Measurements from ENCODE around the gene LGI4.

LGI4 gene

GRCh38 chr19:35128398-35129057, 6.3 kb downstream of the LGI4 start:
- DNase-seq: no peak
- no peak for TF ChIP-seq GATA1 (IDR thresholded peaks at IDR 0.05; ENCODE audit: low read depth, low read length)
- TF ChIP-seq POLR2A (IDR thresholded peaks at IDR 0.05; ENCODE audit: low read length): no peak

DNA sequence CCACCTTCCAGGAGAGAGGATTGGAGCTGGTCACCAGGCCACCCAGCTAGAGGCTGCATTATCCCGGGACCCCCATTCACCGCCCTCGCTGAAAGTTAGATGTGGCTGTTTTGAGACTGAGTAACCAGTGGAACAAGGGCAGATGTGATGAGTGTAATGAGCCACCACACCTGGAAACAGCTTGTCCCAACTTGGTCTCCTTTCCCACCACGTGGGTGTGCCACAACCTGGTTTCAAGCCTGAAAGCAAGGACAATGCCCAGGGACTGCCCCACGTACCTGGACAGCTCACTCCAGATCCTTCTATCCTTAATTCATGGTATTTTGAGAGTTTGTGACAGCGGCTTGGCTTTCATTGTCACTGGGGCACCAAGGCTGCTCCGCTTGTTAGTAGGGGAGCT, 7.0 kb downstream of the LGI4 start:
- no peak for DNase-seq
- TF ChIP-seq POLR2A (IDR thresholded peaks at IDR 0.05; ENCODE audit: low read length): no peak
- no peak for TF ChIP-seq GATA1 (IDR thresholded peaks at IDR 0.05; ENCODE audit: low read depth, low read length)

DNA sequence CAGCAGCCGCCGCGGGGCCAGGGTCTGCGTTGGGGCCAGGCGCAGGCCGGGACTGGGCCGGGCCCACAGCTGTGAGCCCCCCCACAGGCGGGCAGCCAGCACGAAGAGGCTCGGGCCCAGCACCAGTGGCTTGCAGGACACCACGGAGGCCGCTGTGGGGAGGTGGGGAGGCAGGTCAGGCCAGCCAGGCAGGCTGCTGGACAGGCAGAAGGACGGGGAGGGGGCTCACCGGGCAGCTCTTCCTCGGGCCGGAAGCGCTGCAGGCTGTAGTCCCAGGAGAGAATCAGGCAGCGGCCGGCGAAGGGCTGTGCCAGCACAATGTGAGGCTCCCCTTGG, 8.3 kb downstream of the LGI4 start:
- no peak for DNase-seq
- TF ChIP-seq GATA1 (IDR thresholded peaks at IDR 0.05; ENCODE audit: low read depth, low read length) (no peak), POLR2A (IDR thresholded peaks at IDR 0.05; ENCODE audit: low read length) (no peak)

DNA sequence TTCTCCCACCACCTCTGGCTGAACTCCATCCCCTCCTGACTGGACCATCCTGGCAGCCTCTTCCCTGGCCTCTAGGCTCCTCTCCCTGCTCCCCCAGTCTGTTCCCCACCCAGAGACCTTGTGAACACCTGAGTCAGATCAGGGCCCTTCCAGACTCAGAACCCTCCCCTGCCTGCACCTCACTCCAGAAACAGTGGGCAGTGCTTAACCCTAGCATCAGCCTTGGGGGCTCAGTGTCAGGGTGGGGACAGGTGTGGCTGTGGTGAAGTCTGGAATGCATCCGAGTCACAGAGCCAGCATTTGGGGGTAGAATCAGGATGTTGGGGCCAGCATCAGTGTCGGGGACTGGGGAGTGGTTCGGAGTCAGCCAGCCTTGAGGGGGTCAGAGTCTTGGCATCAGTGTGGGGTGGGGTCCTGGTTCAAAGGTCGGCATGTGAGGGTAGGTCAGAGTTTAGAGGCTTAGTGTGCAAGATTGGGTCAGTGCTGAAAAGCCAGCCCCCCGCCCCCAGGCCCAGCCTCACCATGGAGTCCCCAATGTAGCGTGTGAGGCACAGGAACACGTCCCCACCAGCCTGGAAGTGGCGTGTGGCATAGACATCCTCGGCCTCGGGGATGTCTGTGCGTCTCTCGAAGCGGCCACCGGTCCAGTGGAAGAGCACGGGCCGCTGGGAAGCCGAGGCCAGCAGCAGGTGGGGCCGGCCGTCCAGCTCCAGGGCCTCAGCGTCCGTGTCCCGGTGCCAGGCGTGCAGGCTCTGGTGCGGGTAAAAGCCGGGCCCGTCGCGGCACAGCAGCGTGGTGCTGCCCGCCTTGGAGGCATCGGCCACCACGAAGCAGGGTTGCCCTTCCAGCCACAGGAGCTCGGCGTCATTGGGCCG, 8.9 kb downstream of the LGI4 start:
- TF ChIP-seq GATA1 (IDR thresholded peaks at IDR 0.05; ENCODE audit: low read depth, low read length) (no peak), POLR2A (IDR thresholded peaks at IDR 0.05; ENCODE audit: low read length) (no peak)
- DNase-seq: no peak

DNA sequence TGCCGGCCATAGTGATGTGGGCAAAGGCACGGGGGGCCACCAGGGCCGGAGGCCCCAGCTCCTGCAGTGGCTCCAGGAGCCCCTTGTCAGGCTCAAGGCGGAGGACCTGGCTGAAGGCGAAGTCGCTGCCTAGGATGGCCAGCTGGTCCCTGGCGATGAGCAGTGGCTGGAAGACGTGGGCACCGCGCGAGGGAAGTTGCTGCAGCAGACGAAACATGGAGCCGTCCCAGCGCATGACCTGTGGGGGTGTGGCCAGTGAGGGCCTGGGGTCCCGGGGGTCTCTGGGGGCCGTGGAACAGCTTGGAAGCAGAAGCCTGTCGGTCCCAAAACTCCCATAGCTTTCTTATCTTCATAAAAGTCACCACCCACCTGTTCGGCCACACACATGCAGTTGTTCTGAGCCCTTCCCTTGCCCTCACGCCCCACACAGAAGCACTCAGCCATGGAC, 9.6 kb downstream of the LGI4 start:
- DNase-seq: no peak
- TF ChIP-seq GATA1 (IDR thresholded peaks at IDR 0.05; ENCODE audit: low read depth, low read length) (no peak), POLR2A (IDR thresholded peaks at IDR 0.05; ENCODE audit: low read length) (no peak)

GRCh38 chr19:35124098-35125060, 10.5 kb downstream of the LGI4 start:
- peak; percentile 68 for TF ChIP-seq POLR2A (IDR thresholded peaks at IDR 0.05; ENCODE audit: low read length)
- no peak for TF ChIP-seq GATA1 (IDR thresholded peaks at IDR 0.05; ENCODE audit: low read depth, low read length)
- DNase-seq: peak; percentile 86 to 94

DNA sequence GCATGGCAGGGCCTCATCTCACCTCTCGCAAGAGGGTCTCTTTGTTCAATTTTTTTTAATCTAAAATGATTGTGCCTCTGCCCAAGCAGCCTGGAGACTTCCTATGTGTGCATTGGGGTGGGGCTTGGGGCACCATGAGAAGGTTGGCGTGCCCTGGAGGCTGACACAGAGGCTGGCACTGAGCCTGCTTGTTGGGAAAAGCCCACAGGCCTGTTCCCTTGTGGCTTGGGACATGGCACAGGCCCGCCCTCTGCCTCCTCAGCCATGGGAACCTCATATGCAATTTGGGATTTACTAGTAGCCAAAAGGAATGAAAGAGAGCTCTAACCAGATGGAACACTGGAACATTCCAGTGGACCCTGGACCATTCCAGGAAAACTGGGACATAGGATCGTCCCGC, 11.3 kb downstream of the LGI4 start:
- no peak for DNase-seq
- TF ChIP-seq POLR2A (IDR thresholded peaks at IDR 0.05; ENCODE audit: low read length) (no peak), GATA1 (IDR thresholded peaks at IDR 0.05; ENCODE audit: low read depth, low read length) (no peak)

GRCh38 chr19:35122687-35123551, 11.9 kb downstream of the LGI4 start:
- TF ChIP-seq POLR2A (IDR thresholded peaks at IDR 0.05; ENCODE audit: low read length) (no peak), GATA1 (IDR thresholded peaks at IDR 0.05; ENCODE audit: low read depth, low read length) (no peak)
- no peak for DNase-seq

DNA sequence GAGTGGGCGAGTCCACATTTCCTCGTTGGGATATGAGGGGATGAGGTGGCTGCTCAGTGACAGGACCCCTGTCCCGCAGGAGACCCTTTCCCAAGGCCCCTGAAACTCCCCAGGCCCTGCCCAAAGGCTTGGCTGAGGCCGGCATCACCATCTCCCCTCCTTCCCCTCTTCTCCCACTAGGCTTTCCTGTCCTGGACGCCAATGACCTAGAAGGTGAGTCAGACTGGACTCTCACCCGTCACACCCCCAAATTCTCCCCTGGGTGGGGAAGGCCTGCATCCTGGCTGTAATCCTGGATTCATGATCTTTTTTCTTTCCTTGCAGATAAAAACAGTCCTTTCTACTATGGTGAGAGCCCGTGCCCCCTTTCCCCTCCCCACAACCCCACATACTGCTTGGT, 14.0 kb downstream of the LGI4 start:
- TF ChIP-seq GATA1 (IDR thresholded peaks at IDR 0.05; ENCODE audit: low read depth, low read length) (no peak), POLR2A (IDR thresholded peaks at IDR 0.05; ENCODE audit: low read length) (no peak)
- no peak for DNase-seq

DNA sequence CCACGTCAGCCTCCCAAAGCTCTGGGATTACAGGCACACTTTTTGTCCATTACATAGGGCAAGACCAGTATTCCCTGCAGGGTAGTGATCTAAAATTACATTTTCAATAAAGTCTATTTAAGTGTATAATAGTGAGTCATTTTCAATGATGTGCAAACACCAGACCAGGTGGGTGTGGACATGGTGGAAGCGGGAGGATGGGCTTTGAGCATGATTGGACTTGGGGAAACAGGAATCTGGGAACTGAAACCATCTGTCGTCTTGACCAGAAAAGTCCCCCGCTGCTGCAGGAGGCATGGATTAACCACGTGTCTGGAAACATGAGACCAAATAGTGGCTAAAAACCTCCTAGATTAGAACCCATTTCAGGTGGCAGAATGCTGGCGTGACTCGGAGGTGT, 14.4 kb downstream of the LGI4 start:
- TF ChIP-seq GATA1 (IDR thresholded peaks at IDR 0.05; ENCODE audit: low read depth, low read length): no peak
- no peak for TF ChIP-seq POLR2A (IDR thresholded peaks at IDR 0.05; ENCODE audit: low read length)
- no peak for DNase-seq

DNA sequence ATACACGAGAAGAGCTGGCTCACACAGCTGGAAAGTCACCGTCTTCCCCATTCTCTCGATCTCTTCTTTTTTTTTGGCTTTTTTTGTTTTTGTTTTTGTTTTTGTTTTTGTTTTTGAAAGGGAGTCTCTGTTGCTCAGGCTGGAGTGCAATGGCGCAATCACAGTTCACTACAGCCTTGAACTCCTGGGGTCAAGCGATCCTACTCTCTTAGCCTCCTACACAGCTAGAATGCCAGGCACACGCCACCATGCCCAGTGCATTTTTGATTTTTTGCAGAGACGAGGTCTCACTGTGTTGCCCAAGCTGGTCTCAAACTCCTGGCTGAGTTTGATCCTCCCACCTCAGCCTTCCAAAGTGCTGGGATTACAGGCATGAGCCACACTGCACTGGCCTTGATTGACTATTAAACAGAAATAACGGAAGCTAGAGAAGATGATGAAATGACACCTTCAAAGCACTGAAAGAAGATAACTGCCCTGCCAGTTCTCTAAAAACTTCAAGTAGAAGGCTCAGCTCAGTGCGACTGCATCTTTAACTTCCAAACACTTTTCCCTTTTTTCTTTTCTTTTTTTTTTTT, 15.2 kb downstream of the LGI4 start:
- TF ChIP-seq GATA1 (IDR thresholded peaks at IDR 0.05; ENCODE audit: low read depth, low read length) (no peak), POLR2A (IDR thresholded peaks at IDR 0.05; ENCODE audit: low read length) (no peak)
- DNase-seq: no peak

GRCh38 chr19:35119091-35119490, 15.8 kb downstream of the LGI4 start:
- DNase-seq: no peak
- TF ChIP-seq POLR2A (IDR thresholded peaks at IDR 0.05; ENCODE audit: low read length): no peak
- TF ChIP-seq GATA1 (IDR thresholded peaks at IDR 0.05; ENCODE audit: low read depth, low read length): no peak

Data from erythroblast (primary cell).